DMS 273 (cell line): ENCODE data around the gene DPEP2.
"Not testable (repeated sequence)": the region's sequence is repeated elsewhere in the genome, so short reads cannot be mapped to it uniquely, and the experiment has no call there.

Source experiments
- DNase-seq: peaks from one replicate; lab custom pipeline; 2025; ENCODE audit not compliant: unreplicated experiment; lab: John Stamatoyannopoulos, UW

The DPEP2 gene

GRCh38 chr16:67998779-67999688 is at the start of gene DPEP2:
Gene DPEP2 (minus strand): TSS chr16:67999484. CDS start chr16:67993212, 6,272 bp downstream.
- not testable (repeated sequence) for DNase-seq

- no peak for DNase-seq
These were observed 48.7 kb upstream of the DPEP2 start for GRCh38 chr16:68047987-68048386.

DNA sequence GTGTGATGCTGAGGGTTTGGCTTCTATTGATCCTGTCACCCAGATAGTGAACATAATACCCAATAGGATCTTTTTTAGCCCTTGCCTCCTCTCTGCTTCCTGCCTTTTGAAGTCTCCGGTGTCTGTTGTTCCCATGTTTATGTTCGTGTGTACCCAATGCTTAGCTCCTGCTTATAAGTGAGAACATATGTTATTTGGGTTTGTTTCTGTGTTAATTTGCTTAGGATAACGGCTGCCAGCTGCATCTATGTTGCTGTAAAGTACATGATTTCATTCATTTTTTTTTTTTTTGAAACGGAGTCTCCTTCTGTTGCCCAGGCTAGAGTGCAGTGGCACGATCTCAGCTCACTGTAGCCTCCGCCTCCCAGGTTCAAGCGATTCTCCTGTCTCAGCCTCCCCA is 46.8 kb upstream of the DPEP2 start:
- DNase-seq: peak; percentile 33

DNA sequence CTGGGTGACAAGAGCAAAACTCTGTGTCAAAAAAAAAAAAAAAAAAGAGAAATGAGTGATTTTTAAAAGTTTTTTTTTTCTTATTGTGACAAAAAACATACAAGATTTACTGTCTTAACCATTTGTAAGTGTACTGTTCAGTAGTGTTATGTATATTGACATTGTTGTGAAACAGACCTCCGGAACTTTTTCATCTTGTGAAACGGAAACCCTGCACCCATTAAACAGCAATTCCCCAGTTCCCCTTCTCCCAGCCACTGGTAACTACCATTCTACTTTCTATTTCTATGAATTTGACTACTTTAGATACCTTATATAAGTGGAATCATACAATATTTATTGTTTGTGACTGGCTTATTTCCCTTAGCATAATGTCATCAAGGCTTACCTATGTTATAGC is 42.5 kb upstream of the DPEP2 start:
- no peak for DNase-seq

DNA sequence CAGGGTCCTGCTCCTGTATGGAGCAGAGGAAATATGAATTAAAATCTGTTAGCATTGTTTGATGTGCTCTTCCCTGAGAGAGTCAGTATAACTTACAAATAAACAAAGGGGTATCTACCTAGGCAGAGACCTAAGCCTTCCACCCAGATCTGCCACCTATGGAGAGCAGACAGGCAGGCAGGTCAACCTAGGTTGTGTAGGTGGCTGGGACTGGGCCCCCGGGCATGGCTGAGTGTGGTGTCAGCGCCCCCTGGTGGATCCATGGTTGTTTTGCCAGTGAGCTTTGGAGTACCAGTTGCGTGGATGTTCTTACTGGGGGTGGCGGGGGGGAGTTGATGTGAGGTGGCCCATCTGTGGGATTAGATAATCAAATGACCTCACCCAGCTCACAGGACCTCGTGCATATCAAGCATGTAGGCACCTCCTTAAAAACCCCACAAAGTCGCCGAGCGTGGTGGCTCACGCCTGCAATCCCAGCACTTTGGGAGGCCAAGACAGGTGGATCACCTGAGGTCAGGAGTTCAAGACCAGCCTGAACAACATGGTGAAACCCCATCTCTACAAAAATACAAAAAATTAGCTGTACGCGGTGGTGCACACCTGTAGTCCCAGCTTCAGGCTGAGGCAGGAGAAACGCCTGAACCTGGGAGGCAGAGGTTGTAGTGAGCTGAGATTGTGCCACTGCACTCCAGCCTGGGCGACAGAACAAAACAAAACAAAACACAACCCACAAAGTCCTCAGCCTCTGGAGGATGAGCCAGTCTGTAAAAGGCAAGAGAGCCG is 41.4 kb upstream of the DPEP2 start:
- peak; percentile 85 for DNase-seq

DNA sequence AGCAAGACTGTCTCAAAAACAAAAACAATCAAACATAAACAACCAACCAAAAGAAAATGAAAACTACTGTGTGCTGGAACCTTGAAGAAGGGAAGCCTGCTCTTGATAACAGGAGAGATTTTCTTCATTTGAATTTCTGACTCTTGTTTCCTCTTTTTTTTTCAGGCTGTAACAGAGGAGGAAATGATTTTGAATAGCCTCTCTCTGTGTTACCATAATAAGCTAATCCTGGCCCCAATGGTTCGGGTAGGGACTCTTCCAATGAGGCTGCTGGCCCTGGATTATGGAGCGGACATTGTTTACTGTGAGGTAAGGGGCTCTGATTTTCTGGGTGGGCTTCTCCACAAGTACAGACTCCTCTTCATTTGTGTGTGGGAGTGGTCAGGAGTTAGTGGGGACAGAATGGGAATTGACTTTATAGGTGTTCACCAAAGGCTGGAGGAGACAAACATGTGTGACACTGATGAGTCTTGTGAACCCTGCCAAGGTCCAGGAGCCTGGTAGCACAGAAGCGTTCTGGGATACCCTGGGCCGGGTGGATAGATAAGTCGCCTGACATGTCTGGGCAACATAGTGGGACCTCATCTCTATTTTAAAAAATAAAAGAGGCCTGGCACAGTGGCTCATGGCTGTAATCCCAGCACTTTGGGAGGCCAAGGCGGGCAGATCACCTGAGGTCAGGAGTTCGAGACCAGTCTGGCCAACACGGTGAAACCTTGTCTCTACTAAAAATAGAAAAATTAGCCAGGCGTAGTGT is 38.7 kb upstream of the DPEP2 start:
- no peak for DNase-seq

DNA sequence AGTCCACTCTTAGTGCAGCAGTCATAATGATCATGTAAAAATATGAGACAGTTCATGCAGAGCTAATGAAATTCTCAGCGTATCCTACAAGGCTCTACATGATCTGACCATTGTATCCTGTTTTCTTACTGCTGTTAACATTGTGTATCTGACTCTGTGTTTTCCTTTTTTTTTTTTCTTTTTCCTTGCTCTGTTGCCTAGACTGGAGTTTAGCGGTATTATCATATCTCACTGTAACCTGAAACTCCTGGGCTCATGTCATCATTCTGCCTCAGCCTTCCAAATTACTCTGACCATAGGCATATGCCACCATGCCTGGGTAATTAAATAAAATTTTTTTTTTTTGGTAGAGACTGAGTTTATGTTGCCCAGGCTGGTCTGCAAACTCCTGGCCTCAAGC is 35.9 kb upstream of the DPEP2 start:
- DNase-seq: peak; percentile 61

- DNase-seq: no peak
These were observed 33.8 kb upstream of the DPEP2 start for GRCh38 chr16:68033101-68033500.

- DNase-seq: no peak
These were observed 32.7 kb upstream of the DPEP2 start for GRCh38 chr16:68031951-68032350.

DNA sequence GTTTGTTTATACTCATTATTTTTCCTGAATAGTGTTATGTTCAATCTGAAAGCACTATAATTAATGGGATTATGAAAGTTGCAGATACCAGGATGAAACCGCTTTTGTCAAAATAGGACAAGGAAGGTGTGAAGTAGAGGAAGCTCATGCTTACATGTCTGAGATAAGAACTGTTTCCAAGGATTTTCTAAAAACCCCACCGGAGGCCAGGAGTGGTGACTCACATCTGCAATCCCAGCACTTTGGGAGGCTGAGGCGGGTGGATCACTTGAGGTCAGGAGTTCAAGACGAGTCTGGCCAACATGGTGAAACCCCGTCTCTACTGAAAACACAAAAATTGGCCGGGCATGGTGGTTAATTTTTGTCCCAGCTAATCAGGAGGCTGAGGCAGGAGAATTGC is 30.8 kb upstream of the DPEP2 start:
- DNase-seq: not testable (repeated sequence)

GRCh38 chr16:68028996-68029395 is 29.7 kb upstream of the DPEP2 start:
- DNase-seq: no peak

DNA sequence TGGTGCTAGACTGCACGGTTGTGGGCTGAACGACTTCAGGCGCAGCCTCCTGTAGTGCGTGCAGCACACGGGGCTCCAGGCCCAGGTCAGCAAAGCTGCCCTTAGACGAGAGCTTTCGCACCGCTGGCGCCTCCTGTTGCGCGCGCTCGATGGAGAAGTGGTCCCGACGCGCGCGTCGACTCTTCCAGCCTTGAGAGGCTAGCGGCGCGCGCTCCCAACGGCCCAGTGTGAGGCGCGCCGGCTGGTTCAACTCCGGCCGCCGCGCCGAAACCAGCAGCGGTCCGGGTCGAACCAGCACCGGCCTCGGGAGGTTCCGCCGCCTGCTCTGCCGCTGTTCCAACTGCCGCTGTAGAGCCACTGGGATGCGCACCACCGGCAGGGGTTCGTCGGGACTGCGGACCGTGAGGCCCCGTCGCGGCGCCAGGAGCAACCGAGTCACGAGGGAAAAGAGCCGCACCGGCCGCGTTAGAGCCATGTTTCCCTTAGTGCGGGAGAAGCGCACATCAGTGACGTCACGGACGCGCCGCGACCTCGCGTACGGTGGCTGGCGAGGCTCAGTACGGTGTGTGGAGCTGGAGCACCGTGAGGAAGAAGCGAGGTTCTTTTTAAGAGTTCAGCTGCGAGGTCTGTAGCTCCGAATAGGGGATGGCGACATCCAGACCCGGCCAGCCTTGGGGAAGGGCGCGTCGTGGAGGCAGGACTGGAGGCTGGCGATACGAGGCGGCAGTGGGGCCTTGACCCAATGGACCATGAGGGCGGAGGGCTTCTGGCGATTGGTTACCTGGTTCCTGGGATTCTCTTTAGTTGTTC is 23.6 kb upstream of the DPEP2 start, which contains the start of the genes DDX28 and DUS2:
Gene DDX28, minus strand, starts transcription at position 505 of the 810 bp plus-strand sequence. Its CDS starts 30 bp downstream, at position 475.
Gene DUS2, plus strand, starts transcription at position 557 of the 810 bp plus-strand sequence. CDS start 14,740 bp downstream, outside the sequence.
- peak; percentile 97 for DNase-seq

GRCh38 chr16:68022278-68022727 is 23.0 kb upstream of the DPEP2 start:
- peak; percentile 61 for DNase-seq

DNA sequence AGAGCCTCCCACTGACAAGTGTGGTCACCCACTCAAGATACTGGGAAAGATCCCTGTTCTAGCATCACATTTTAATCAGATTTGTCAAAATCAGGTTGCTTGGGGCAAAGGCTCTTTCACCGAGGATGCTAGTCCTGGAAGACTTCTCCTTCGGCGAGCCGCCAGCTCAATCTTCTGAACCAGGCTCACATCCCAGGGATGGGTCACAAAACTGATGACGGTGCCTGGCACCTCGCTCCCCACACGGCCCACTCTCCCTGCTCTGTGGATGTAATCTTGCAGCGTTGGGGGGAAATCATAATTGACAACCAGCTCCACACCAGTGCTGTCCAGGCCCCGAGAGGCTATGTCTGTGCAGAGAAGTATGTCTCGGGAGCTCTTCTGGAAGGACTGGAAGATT is 22.2 kb upstream of the DPEP2 start:
- no peak for DNase-seq

DNA sequence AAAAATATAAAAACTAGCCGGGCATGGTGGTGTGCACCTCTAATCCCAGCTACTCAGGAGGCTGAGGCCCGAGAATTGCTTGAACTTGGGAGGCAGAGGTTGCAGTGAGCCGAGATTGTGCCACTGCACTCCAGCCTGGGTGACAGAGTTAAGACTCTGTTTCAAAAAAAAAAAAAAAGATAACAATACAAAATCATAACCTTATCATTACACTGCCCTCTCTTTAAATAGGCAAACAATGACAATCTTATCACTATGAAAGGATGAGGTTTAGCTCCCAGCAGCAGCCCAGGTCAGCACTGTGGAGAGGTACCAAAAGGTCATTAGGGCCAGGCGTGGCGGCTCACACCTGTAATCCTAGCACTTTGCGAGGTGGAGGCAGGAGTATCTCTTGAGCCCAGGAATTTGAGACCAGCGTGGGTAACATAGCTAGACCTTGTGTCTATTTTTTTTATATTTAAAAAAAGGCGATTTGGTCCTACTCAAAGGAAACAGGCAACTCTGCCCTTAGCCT is 19.9 kb upstream of the DPEP2 start:
- no peak for DNase-seq

- no peak for DNase-seq
These were observed 16.4 kb upstream of the DPEP2 start, which contains the start of gene DPEP2NB for GRCh38 chr16:68015681-68016080. Gene DPEP2NB (minus strand): TSS chr16:68015911. CDS start chr16:68015770, 141 bp downstream.

- peak; percentile 57 for DNase-seq
These were observed 14.2 kb upstream of the DPEP2 start for GRCh38 chr16:68013440-68013839.

- DNase-seq: not testable (repeated sequence)
These were observed 10.6 kb upstream of the DPEP2 start for GRCh38 chr16:68009872-68010271.

- no peak for DNase-seq
These were observed 10.0 kb upstream of the DPEP2 start for GRCh38 chr16:68009157-68009735.
